Right atrium auricular region (tissue), 2 donors: Measurements from ENCODE around the gene FGF12. TPM values are rescaled to one million over a fixed set of nuclear protein-coding genes. Genes with fewer than 3 reads are reported as not detected.

Experiments used
- DNase-seq: peaks from one replicate; pipeline ENCODE4 v3.0.0-alpha.2; 2019; ENCODE audit warnings: low spot score
- H3K27ac ChIP-seq, 2 donors: fragments of 200-600 bp; sonication (generic); 1 replicate in 1 of 2; 2 replicates in 1 of 2; pipeline ENCODE4 v1.5.1; 2016 to 2019
- H3K27me3 ChIP-seq, 2 donors: fragments of 200-600 bp; sonication (generic); one replicate each; pipeline versions ENCODE4 v1.5.1 to v1.6.0; 2017 to 2019
- H3K36me3 ChIP-seq: fragments of 200-600 bp; sonication (generic); one replicate; pipeline ENCODE4 v1.5.1; 2016
- H3K4me1 ChIP-seq, 2 donors: fragments of 200-600 bp; sonication (generic); one replicate each; pipeline versions ENCODE4 v1.5.1 to v1.6.0; 2017 to 2019
- H3K4me3 ChIP-seq, 2 donors: fragments of 200-600 bp; sonication (generic); 1 replicate in 1 of 2; 2 replicates in 1 of 2; pipeline ENCODE4 v1.5.1; 2017 to 2019; ENCODE audit warnings: mild to moderate bottlenecking in 1 of 2, moderate library complexity in 1 of 2
- H3K9me3 ChIP-seq, 2 donors: fragments of 200-600 bp; sonication (generic); one replicate each; pipeline ENCODE4 v1.5.1; 2019
- total RNA-seq, 2 donors: library from RNA; depleted of rRNA; stranded (reverse); fragments of >200 nt; gene quantifications; one replicate each; pipeline ENCODE4 v1.1.0, GENCODE V29; 2016
- TF ChIP-seq, protein P1 (sequence below), 2 donors: fragments of 200-600 bp; sonication (generic); IDR thresholded peaks; one replicate each; pipeline ENCODE4 v1.5.1; 2019; ENCODE audit warnings: antibody characterized with exemption in 2 of 2

Gene FGF12
- total RNA-seq, 2 donors from 2014 or later, result 126 to 218 TPM

DNA sequence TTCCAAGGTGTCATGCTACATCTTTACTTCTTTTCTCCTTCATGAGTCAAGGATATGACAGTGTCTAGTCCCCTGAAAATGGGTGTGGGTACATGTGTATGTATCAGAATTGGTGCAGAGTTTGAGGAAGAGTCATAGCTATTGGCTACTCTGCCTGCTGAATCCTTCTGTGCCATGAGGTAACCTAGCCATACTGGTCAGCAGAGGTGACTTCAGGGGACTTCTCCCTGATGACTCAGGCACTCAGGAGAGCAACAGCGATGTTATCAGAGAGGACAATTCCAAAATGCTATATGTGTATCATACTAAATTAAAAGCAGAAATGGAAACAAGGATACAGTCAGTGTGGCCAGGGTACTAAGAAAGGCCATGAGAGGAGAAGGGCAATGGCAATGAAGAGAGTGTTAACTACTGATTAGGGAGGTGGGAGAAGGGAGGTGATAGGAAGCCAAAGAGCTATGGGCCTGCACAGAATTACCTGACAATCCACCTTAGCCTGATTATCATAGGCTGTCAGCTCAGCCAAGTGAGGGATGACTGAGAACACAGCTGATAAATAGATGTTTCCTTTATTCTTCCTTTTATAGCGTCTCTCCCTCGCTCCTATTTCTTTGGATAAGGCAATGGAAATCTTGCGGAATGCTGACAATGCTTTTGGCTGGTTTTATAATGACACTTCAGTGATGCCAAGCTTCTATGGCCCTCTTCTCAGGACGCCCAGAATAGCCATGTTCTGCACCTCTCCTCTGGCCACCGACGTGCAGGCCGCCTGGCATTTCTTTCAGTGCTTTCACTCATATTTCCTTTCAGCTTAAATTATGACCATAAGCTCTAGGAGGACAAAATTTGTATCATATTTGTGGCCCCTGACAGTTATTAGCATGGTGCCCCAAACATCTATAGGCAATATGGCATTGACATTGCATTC lies 90.6 kb downstream of the FGF12 start:
- no peak for DNase-seq
- Histone ChIP-seq H3K27me3 (no peaks in the 10 kb centered on the region), H3K27ac (peak overlapping the region; percentile 54 to 89), H3K4me3 (no peak overlapping the region), H3K4me1 (peaks cover 0 to 9% of the 10 kb centered on the region in 2 donors), H3K36me3 (no peaks in the 10 kb centered on the region), H3K9me3 (no peaks in the 10 kb centered on the region)
- TF ChIP-seq, protein P1, sequence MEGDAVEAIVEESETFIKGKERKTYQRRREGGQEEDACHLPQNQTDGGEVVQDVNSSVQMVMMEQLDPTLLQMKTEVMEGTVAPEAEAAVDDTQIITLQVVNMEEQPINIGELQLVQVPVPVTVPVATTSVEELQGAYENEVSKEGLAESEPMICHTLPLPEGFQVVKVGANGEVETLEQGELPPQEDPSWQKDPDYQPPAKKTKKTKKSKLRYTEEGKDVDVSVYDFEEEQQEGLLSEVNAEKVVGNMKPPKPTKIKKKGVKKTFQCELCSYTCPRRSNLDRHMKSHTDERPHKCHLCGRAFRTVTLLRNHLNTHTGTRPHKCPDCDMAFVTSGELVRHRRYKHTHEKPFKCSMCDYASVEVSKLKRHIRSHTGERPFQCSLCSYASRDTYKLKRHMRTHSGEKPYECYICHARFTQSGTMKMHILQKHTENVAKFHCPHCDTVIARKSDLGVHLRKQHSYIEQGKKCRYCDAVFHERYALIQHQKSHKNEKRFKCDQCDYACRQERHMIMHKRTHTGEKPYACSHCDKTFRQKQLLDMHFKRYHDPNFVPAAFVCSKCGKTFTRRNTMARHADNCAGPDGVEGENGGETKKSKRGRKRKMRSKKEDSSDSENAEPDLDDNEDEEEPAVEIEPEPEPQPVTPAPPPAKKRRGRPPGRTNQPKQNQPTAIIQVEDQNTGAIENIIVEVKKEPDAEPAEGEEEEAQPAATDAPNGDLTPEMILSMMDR (IDR thresholded peaks at IDR 0.05), result no peak

DNA sequence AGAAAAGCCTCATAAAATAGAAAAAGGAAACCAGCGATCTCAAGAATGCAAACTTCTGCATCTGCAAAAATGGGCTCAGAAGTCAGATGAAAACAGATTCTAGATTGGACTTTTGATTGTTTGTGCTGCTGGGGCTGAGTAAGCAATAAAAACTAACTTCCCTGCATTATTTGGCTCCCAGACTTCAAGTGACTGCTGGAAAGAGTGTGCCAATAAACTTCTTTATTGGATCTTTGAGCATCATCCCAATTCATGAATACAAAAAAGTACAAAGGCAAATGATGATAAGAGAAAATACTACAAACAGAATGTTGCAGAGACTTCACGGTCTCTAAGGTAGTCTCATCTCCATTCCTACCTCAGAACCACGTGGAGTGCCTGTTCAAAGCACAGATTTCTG lies 97.9 kb downstream of the FGF12 start:
- TF ChIP-seq, protein P1 (IDR thresholded peaks at IDR 0.05), result no peak
- no peaks in the 10 kb centered on the region for H3K4me1 ChIP-seq
- H3K36me3 ChIP-seq, result no peaks in the 10 kb centered on the region
- DNase-seq, result no peak
- H3K27ac ChIP-seq, result peak overlapping the region in 1 of 2 donors; percentile 41
- H3K9me3 ChIP-seq, result no peaks in the 10 kb centered on the region
- no peak overlapping the region for H3K4me3 ChIP-seq
- no peaks in the 10 kb centered on the region for H3K27me3 ChIP-seq

DNA sequence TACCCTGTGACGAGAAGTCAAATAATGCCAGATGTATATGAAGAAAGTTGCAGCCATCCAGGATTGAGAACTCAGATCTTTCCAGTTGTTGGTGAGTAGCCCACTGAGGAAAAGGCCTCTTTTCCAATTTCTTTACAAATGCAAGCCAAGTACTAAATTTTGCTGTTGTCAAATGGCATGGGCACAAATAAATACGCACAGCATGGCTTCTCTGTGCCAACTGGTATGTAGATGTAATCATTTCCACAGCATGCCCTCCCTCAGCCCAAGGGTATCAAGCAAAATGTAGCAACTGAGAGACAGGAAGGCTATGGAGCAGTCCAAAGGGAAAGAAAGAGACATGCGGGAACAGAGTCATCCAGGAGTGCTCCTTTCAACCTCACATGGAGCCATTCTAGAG lies 105.4 kb downstream of the FGF12 start:
- H3K9me3 ChIP-seq, result no peaks in the 10 kb centered on the region
- H3K27me3 ChIP-seq, result no peaks in the 10 kb centered on the region
- peak overlapping the region in 1 of 2 donors; percentile 21 for H3K27ac ChIP-seq
- TF ChIP-seq, protein P1 (IDR thresholded peaks at IDR 0.05), result no peak
- no peak overlapping the region for H3K4me3 ChIP-seq
- no peaks in the 10 kb centered on the region for H3K36me3 ChIP-seq
- no peak for DNase-seq
- H3K4me1 ChIP-seq, result no peaks in the 10 kb centered on the region

DNA sequence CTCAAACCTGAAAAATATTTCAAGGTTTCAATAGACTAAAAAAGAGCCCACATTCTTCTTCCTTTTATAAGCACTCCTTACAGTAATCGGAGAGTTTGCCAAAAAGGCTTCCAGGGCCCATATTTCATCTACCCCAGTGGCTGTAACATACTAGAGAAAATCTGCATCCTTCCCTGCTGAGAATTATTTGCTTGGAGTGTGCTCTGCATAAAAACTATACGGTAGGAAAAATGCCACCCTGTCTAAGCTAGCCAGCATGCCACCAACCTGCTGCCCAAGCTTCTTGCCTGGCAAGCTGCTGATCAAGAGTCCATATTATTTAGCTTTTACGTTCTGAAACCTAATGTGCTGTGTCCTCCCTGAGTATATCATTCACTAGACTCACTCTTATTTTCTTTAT lies 107.1 kb downstream of the FGF12 start:
- TF ChIP-seq, protein P1 (IDR thresholded peaks at IDR 0.05), result no peak
- Histone ChIP-seq H3K4me1 (no peaks in the 10 kb centered on the region), H3K9me3 (no peaks in the 10 kb centered on the region), H3K27ac (peak overlapping the region in 1 of 2 donors; percentile 1), H3K27me3 (no peaks in the 10 kb centered on the region), H3K36me3 (no peaks in the 10 kb centered on the region), H3K4me3 (no peak overlapping the region)
- DNase-seq, result no peak

DNA sequence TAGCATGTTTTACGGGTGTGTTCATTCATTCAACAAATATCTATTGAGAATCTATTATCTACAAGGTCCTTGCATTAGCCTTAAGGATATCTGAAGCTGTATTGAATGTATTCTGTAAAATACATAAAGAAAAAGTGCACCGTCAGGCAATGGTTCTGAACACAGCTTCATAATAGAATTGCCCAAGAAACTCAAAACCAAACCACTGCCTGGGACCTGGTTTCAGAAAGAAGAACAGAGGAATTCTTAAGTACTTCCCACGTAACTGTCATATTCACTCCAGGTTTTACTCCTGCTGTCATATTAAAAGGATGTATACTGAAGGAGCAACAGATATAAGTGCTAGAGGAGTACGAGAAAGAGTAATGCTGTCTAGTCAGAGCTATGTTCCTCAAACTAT lies 115.9 kb downstream of the FGF12 start:
- TF ChIP-seq, protein P1 (IDR thresholded peaks at IDR 0.05), result no peak
- Histone ChIP-seq H3K36me3 (no peaks in the 10 kb centered on the region), H3K27me3 (no peaks in the 10 kb centered on the region), H3K27ac (peak overlapping the region in 1 of 2 donors; percentile 65), H3K4me3 (no peak overlapping the region), H3K4me1 (peaks cover 0 to 12% of the 10 kb centered on the region in 2 donors), H3K9me3 (no peaks in the 10 kb centered on the region)
- DNase-seq, result no peak
